SK-MEL-5 (cell line): ENCODE measurements around the gene ADD3. TPM values are rescaled to one million over a fixed set of nuclear protein-coding genes. Genes with fewer than 3 reads are reported as not detected.

ENCODE experiments used
- DNase-seq: peaks from one replicate; pipeline ENCODE4 v3.0.0-alpha.2; 2016; ENCODE audit warnings: low read depth, low spot score
- in situ Hi-C: cut with HindIII; loops from 2 replicates; pipeline ENCODE4 v1.10.0; 2016; ENCODE audit warnings: low sequenced_read_pairs, high pct_unique_total_duplicates, low pct_unique_long_range_greater_than_20kb
- polyA plus RNA-seq, 2 experiments: library from polyadenylated mRNA; depleted of rRNA; stranded (reverse); fragments of >200 nt; gene quantifications; 2 replicates each; pipeline ENCODE4 v1.2.3, GENCODE V29; 2015
- total RNA-seq: library from RNA; depleted of rRNA; stranded (reverse); fragments of >200 nt; shearing (Covaris generic); gene quantifications from 2 replicates; pipeline ENCODE4 v1.2.3, GENCODE V29; 2014; rRNA removed

ADD3 gene
- total RNA-seq: 131 and 138 TPM in 2 replicates
- polyA plus RNA-seq (2015; cell fraction: cytosol; rRNA removed): 62.6 and 263 TPM in 2 replicates
- polyA plus RNA-seq (2015; cell fraction: nucleus; rRNA removed): 103 and 131 TPM in 2 replicates

DNA sequence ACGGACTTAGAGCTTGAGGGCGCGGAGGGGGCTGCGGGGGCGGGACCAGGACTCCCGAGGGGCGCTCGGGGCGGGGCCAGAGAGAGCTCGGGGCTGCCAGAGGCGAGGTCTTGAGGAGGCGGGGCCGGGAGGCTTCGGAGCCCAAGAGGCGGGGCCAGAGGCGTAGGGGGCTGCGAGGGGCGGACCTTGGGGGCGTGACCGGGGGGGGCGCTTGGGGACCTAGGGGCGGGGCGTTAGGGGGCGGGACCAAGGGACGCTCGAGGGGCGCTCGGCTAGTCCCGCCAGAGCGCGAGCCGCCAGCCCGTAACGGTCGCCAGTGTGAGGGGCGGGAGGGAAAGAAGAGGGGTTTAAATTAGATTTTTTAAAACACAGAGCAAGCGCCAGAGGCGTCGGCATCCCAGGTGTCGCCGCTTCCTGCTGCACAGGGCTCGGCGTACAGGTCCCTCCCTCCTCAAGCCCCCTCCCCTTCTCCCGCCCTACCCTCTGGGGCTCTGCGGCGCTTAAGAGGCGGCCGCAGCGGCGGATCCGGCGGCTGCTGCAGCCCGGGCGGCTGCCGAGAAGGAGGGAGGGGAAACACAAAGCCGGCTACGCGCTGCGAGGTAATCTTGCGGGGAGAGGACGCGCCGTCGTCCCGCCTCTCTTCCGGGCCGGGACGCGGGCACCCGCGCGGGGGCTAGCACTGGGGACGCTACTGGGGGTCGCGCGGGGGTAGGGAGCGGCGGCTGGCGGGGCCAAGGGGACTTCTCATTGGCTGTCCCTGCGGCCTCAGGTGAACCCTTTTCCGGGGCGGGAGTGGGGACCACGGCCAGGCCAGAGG is at the start of gene ADD3:
Gene ADD3, plus strand, starts transcription at position 284 of the 817 bp plus-strand sequence. CDS start 92,670 bp downstream, outside the sequence.
- DNase-seq: peak; percentile 87
- in situ Hi-C loops: no loop called here

- in situ Hi-C loops: loop anchor here (10.0 kb wide), 1 partner anchor 57 kb away; no protein-coding TSS in a partner anchor
- no peak for DNase-seq
Measured at GRCh38 chr10:109958059-109958458, 49.7 kb upstream of the ADD3 start.

GRCh38 chr10:109959259-109960145 is 48.3 kb upstream of the ADD3 start:
- DNase-seq: no peak
- in situ Hi-C loops: loop anchor here (10.0 kb wide), 1 partner anchor 55 kb away; no protein-coding TSS in a partner anchor

GRCh38 chr10:109960682-109961081 is 47.1 kb upstream of the ADD3 start:
- in situ Hi-C loops: no loop called here
- DNase-seq: no peak

DNA sequence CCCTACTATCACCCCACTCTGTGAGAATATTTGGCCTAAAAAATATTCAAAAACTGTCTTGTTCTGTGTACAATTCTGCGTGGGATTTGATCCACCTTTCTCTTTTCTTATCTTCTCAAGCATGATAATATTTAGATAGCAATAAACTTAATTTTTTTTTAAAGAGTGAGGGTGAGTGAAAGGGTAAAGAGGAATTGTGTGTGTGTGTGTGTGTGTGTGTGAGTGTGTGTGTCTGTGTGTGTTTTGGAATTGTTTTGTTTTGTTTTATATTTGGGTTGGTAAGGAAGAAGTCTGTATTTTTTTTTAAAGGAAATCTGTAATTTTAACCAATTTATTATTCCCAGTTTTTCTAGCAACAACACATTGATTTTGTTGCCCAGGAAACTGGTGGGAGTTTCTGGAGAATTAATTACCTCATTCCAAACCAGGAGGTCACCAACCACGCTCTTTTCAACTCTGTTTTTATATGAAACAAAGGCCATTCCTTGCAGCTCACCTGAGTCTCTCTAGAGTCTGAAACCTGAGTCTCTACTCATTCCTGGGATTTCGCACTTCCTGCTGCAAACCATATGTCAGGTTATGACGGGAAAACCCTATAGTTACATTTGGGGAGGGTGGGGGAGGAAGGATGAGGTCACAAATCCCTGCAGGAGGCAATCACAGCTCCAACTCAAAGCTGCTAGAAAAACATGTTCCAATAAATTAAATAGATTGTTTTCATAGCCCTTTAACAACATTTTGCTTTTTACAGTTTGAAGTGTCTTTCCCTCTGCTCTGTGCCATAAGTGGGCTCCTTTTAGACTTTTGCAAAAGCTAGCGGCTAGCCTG is 46.4 kb upstream of the ADD3 start:
- DNase-seq: no peak
- in situ Hi-C loops: no loop called here

DNA sequence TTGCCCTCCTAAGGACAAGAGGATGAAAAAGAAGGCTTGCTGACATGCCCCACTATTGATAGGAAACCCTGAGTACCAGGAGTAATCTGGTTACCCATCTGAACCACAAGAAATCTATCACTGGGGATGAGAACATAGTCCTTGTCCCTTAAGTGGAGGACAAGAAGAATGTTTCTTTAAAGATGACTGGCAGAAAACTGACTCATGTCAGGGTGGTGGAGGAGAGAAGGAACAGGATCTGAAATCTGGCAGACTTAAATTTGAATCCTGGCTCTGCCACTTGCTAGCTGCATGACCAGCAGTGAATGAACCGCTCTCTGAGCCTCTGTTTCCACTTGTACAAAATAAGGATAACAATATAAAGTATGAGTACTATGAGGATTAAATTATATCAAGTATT is 45.5 kb upstream of the ADD3 start:
- in situ Hi-C loops: no loop called here

DNA sequence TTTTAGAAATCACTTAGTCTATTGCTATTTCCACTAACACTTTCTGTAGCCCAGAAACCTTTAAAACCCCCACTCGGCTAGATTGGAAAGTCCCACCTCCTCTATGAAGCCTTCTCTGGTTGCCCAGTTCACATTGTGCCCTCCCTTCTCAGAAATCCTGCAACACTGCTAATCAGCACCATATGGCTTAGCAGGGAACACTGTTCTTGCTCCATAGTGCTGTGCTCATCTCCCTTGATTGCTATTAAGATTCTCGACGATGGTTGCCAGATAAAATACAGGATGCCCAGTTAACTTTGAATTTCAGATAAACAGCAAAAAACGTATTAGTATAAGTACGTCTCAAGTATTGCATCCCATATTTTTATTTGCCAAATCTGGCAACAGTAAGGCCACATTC is 44.3 kb upstream of the ADD3 start:
- in situ Hi-C loops: no loop called here
- no peak for DNase-seq

More for the DNA sequence above, 45.5 kb upstream of the ADD3 start:
- no peak for DNase-seq

DNA sequence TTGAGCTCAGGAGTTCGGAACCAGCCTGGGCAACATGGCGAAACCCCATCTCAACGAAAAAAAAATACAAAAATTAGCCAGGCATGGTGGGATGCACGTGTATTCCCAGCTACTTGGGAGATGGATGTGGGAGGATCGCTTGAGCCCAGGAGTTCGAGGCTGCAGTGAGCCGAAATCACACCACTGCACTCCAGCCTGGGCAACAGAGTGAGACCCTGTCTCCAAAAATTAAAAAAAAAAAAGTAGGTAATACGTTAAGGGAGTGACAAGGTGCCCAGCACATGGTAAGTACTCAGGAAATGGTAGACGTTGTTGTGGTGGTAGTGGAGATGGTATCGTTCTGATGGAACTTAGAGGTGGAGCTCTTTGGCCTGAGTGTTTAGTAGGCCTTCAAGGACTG is 43.5 kb upstream of the ADD3 start:
- no peak for DNase-seq
- in situ Hi-C loops: no loop called here

GRCh38 chr10:109966961-109967738 is 40.6 kb upstream of the ADD3 start:
- DNase-seq: no peak
- in situ Hi-C loops: no loop called here

DNA sequence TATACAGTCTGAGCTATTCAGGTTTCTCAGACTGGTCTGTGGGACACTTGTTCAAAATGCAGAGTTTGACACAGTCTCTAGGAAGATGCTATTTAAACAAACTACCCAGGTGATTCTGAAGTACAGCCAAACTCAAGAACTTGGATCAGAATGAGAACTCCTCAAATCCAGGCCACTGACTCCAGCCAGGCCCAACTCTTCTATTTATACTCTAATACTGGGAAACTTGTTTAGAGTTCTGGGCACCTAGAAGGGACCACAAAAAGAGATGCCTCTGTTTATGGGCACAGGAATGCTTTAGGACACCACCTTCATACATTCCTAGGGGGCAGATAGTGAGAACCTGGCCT is 40.1 kb upstream of the ADD3 start:
- in situ Hi-C loops: no loop called here
- DNase-seq: no peak

DNA sequence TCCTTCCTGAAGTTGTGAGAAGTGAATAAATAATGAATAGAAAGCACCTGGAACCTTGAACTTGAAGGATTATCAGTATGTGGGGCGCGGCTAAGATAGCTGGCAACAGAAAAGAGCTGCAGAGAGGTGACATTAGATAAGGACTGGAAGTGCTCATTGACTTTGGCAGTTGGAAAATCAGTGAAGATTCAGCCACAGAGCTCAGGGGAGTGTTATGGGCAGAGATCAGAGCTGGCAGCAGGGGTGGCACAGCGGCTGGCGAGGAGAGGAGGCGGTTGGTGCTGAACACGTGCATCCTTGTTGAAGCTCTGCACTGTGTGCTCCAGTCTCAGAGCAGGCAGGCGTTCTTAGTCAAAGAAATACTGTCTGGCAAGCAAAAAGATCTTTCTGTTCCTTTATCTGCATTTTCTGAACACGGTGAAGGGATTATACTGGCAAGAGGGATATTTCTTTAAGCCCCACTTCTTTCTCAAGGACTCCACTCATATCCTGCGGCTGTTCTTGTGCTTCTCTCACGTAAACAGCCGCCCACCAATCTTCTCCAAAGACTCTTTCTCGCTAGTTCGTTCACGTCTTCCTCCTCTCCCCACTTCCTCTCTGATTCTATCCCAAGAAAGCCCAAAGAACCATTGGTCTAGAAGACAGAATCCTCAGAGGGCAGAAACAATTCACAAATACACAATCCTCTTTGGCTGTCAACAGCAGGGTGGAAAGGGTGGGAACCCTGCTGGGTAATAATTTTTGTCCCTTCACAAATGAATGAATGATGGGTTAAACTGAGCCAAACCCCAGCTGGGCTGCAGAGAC is 38.6 kb upstream of the ADD3 start:
- in situ Hi-C loops: no loop called here
- no peak for DNase-seq

- in situ Hi-C loops: no loop called here
- no peak for DNase-seq
Measured at GRCh38 chr10:109969760-109970346, 37.9 kb upstream of the ADD3 start.

DNA sequence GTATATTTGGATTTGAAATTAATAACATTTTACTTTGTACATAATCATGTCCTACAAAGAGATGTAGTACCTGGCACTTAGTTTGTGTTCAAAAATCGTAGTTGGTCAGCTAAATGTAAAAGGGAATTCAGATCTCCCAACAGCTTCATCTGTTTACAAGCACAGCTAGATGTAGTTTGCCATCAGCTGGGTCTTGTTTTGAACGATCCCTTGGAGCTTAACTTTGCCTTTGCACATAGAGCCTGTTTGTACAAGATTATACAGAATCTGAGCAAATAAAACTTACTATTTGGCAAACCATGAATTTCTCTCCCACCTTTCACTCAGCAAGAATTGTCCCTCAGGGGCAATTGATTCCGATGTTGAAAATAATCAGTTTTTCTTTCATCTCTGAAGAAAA is 36.1 kb upstream of the ADD3 start:
- no peak for DNase-seq
- in situ Hi-C loops: no loop called here

DNA sequence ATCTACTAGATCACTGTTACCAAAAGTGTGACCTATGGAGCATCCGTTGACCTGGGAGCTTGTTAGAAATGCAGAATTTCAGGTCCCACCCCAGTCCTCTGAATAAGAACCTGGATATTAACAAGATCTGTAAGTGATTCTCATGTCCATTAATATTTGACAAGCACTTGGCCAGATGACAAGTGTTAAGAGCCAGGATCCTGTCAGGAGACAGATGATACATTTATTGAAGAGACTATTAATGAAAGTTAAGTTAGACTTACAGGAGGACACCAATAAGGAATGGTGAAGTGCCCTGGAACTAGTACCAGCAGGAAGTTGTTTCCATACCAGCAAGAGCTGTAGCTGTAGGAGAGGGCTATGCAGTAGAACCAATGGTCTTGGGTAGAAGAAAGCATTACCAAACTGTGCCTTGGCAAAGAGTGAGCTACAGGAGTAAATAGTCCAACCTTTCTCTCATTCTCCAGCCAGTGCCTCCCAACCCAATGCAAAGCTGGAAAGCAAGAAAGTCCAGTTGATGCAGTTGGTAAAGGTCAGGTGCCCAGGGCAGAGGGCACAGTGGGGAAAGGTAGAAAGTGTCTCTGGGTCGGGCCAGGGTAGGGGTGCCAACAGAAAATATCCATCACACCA is 35.3 kb upstream of the ADD3 start:
- DNase-seq: no peak
- in situ Hi-C loops: no loop called here

DNA sequence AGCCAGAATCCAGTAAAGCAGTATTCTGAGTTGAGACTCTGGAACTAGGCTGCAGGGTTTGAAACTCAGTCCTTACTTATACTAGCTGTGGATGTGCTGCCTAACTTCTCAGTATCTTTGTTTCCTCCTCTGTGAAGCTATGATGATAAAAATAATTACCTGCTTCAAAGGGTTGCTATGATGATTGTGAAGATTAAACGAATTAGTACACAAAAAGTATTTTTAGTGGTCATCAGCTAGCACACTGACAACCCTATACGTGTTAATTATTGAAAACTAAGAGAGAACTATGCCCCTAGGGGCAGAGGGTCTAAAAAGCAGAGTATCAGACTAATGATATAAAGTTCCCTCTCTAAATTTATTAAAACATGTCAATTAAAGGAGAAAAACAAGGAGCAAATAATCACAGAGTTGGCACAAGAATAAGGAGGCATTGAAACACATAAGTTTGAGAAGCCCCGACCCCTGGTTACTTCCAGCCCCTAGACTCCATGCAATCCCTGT is 34.4 kb upstream of the ADD3 start:
- in situ Hi-C loops: no loop called here
- no peak for DNase-seq
